Measurements from ENCODE around the gene EMP2.
"Not testable (repeated sequence)": the region's sequence is repeated elsewhere in the genome, so short reads cannot be mapped to it uniquely, and the experiment has no call there.

Gene EMP2

GRCh38 chr16:10552998-10553491 lies 27.4 kb downstream of the EMP2 start:
- peak; percentile 37 to 58 (median 49) for DNase-seq (ENCODE audit: low read depth in 2 of 3, low spot score in 1 of 3)

- DNase-seq (ENCODE audit: low read depth in 2 of 3, low spot score in 1 of 3), result no peak
These were observed 28.1 kb downstream of the EMP2 start for GRCh38 chr16:10552281-10552680.

- no peak for DNase-seq (ENCODE audit: low read depth in 2 of 3, low spot score in 1 of 3)
These were observed 28.5 kb downstream of the EMP2 start for GRCh38 chr16:10551881-10552280.

- no peak for DNase-seq (ENCODE audit: low read depth in 2 of 3, low spot score in 1 of 3)
These were observed 32.0 kb downstream of the EMP2 start for GRCh38 chr16:10548404-10548803.

GRCh38 chr16:10547708-10548107 lies 32.7 kb downstream of the EMP2 start:
- no peak for DNase-seq (ENCODE audit: low read depth in 2 of 3, low spot score in 1 of 3)

GRCh38 chr16:10543231-10543977 lies 37.0 kb downstream of the EMP2 start:
- no peak for DNase-seq (ENCODE audit: low read depth in 2 of 3, low spot score in 1 of 3)

- DNase-seq (ENCODE audit: low read depth in 2 of 3, low spot score in 1 of 3), result no peak
These were observed 39.0 kb downstream of the EMP2 start for GRCh38 chr16:10541366-10541765.

GRCh38 chr16:10539793-10540192 lies 40.6 kb downstream of the EMP2 start:
- no peak for DNase-seq (ENCODE audit: low read depth in 2 of 3, low spot score in 1 of 3)

- no peak for DNase-seq (ENCODE audit: low read depth in 2 of 3, low spot score in 1 of 3)
These were observed 41.2 kb downstream of the EMP2 start for GRCh38 chr16:10539236-10539635.

- no peak for DNase-seq (ENCODE audit: low read depth in 2 of 3, low spot score in 1 of 3)
These were observed 41.8 kb downstream of the EMP2 start for GRCh38 chr16:10538583-10538982.

- no peak for DNase-seq (ENCODE audit: low read depth in 2 of 3, low spot score in 1 of 3)
These were observed 42.5 kb downstream of the EMP2 start for GRCh38 chr16:10537946-10538345.

- DNase-seq (ENCODE audit: low read depth in 2 of 3, low spot score in 1 of 3), result no peak
These were observed 43.5 kb downstream of the EMP2 start for GRCh38 chr16:10536814-10537389.

GRCh38 chr16:10536328-10536727 lies 44.1 kb downstream of the EMP2 start:
- not testable (repeated sequence) for DNase-seq (ENCODE audit: low read depth in 2 of 3, low spot score in 1 of 3)

GRCh38 chr16:10535461-10535860 lies 44.9 kb downstream of the EMP2 start:
- no peak for DNase-seq (ENCODE audit: low read depth in 2 of 3, low spot score in 1 of 3)

- DNase-seq (ENCODE audit: low read depth in 2 of 3, low spot score in 1 of 3), result no peak
These were observed 45.6 kb downstream of the EMP2 start for GRCh38 chr16:10534748-10535147.

GRCh38 chr16:10533612-10534011 lies 46.8 kb downstream of the EMP2 start:
- not testable (repeated sequence) for DNase-seq (ENCODE audit: low read depth in 2 of 3, low spot score in 1 of 3)

- DNase-seq (ENCODE audit: low read depth in 2 of 3, low spot score in 1 of 3), result no peak
These were observed 48.8 kb downstream of the EMP2 start for GRCh38 chr16:10531582-10531981.

- no peak for DNase-seq (ENCODE audit: low read depth in 2 of 3, low spot score in 1 of 3)
These were observed 49.7 kb downstream of the EMP2 start for GRCh38 chr16:10530685-10531084.

GRCh38 chr16:10529895-10530669 lies 50.3 kb downstream of the EMP2 start:
- DNase-seq (ENCODE audit: low read depth in 2 of 3, low spot score in 1 of 3), result no peak

- DNase-seq (ENCODE audit: low read depth in 2 of 3, low spot score in 1 of 3), result no peak
These were observed 51.8 kb downstream of the EMP2 start for GRCh38 chr16:10528635-10529034.

GRCh38 chr16:10526962-10527361 lies 53.4 kb downstream of the EMP2 start:
- no peak for DNase-seq (ENCODE audit: low read depth in 2 of 3, low spot score in 1 of 3)

- DNase-seq (ENCODE audit: low read depth in 2 of 3, low spot score in 1 of 3), result no peak
These were observed 55.1 kb downstream of the EMP2 start for GRCh38 chr16:10525214-10525825.

Data from stimulated activated CD4-positive, alpha-beta T cell treated with anti-CD3 and anti-CD28 coated beads, Interleukin-12 subunit alpha, Interleukin-12 subunit beta, amount 100 ng/mL, for 48 hours (primary cell).